ENCODE measurements around the gene EGLN1. TPM values are rescaled to one million over a fixed set of nuclear protein-coding genes. Genes with fewer than 3 reads are reported as not detected.

The EGLN1 gene
- total and polyA plus RNA-seq, 2 of the 8 experiments (the other 6 are each of a cell fraction or from before 2014, with no cell fraction given), result 4.0 to 6.4 TPM

DNA sequence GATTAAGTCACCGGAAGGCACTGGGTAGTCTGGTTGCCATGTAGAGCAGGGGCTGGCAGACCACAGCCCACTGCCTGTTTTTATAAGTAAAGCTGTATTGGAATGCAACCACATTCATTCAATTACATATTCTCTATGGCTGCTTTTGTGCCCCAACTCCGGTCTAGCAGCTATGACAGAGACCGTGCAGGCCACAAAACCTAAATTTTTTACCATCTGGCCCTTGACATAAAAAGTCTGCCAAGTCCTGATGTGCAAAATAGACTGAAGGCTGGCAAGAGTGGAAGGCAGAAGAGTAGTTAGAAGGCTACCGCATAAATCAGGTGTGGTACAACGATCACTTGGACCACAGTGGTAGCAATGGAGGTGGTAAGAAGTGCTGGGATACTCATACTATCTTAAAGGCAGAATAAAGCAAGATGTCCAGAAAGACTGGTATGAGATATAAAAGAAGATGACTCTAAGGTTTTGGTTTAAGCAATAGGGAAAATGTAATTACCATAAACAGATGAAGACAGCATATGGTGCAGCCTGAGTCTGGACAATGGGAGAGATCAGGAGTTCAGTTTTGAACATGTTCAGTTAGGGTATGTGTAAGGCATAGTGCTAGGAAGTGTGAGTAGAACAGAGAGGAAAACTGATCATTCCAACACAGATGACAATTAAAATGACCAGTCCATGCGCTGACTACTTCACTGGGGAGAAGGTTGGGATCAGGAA, 37.2 kb downstream of the EGLN1 start:
- Histone ChIP-seq H4K91ac (replicated peaks; ENCODE audit: insufficient read length, low read length) (no peak overlapping the region), H4K20me1 (replicated peaks in 1 of 2; ENCODE audit: control insufficient read depth in 1 of 2, insufficient read depth in 2 of 2, low read length in 2 of 2) (no peaks in the 10 kb centered on the region), H3K27me3 (replicated peaks in 1 of 4; ENCODE audit: control insufficient read depth in 3 of 4, extremely low read depth in 1 of 4, insufficient read depth in 3 of 4, low read length in 3 of 4) (no peaks in the 10 kb centered on the region), H2BK12ac (ENCODE audit: low read depth, low read length) (no peak overlapping the region), H2BK5ac (ENCODE audit: low read depth, low read length) (no peak overlapping the region), H2BK20ac (ENCODE audit: low read length) (no peak overlapping the region), H3K4me2 (ENCODE audit: insufficient read depth in 1 of 2, low read depth in 2 of 2, low read length in 2 of 2) (no peak overlapping the region), H3K4me1 (replicated peaks in 1 of 4; ENCODE audit: control insufficient read depth in 3 of 4, insufficient read depth in 4 of 4, low read length in 3 of 4) (no peaks in the 10 kb centered on the region), H2AK5ac (ENCODE audit: low read depth, low read length) (no peak overlapping the region), H3K4ac (replicated peaks; ENCODE audit: insufficient read length, low read depth, low read length) (no peak overlapping the region), H4K8ac (ENCODE audit: extremely low read depth, insufficient read depth, low read length) (no peak overlapping the region), H3K9me3 (ENCODE audit: insufficient read depth in 2 of 2, low read depth in 1 of 2, low read length in 1 of 2) (no peaks in the 10 kb centered on the region), H3K4me3 (ENCODE audit: extremely low read depth in 1 of 4, insufficient read depth in 2 of 4, low read depth in 3 of 4, low read length in 4 of 4) (no peak overlapping the region), H2AFZ (ENCODE audit: low read length) (no peak overlapping the region), H3K79me1 (ENCODE audit: low read depth, low read length) (no peaks in the 10 kb centered on the region), H3K36me3 (ENCODE audit: control insufficient read depth in 2 of 4, insufficient read depth in 4 of 4, low read length in 3 of 4) (no peaks in the 10 kb centered on the region), H3K23me2 (ENCODE audit: low read depth, low read length) (no peaks in the 10 kb centered on the region), H4K5ac (ENCODE audit: insufficient read length, low read depth, low read length) (no peak overlapping the region), H3K79me2 (ENCODE audit: control insufficient read depth in 1 of 2, insufficient read depth in 2 of 2, low read length in 2 of 2) (no peaks in the 10 kb centered on the region), H3K27ac (ENCODE audit: low read depth, low read length) (no peak overlapping the region), H2BK120ac (replicated peaks; ENCODE audit: low read depth, low read length) (no peak overlapping the region), H3K9ac (replicated peaks in 1 of 4; ENCODE audit: extremely low read depth in 1 of 4, low read depth in 3 of 4, low read length in 3 of 4) (no peak overlapping the region), H3K18ac (ENCODE audit: extremely low read depth, low read length) (no peak overlapping the region), H3K14ac (ENCODE audit: insufficient read length) (no peak overlapping the region), H2BK15ac (ENCODE audit: low read length) (no peak overlapping the region), H3K23ac (ENCODE audit: insufficient read length) (no peak overlapping the region), H3K56ac (replicated peaks; ENCODE audit: insufficient read length, low read depth, low read length) (no peak overlapping the region)
- CTCF ChIA-PET (ENCODE audit: partially characterized antibody), result interaction anchor here (0.6 to 1.4 kb wide), 2 partner anchors 15 to 168 kb away, joined by 3 to 4 read pairs; no protein-coding TSS in a partner anchor
- POLR2A ChIA-PET (ENCODE audit: partially characterized antibody), result no interaction called here
- no peak for DNase-seq (ENCODE audit: low read depth in 1 of 2, low spot score in 2 of 2)
- no peak for FAIRE-seq
- WGBS, 2 experiments (ENCODE audit: extremely low coverage in 1 of 2, insufficient coverage in 1 of 2, insufficient read length in 1 of 2, insufficient replicate concordance in 2 of 2, low coverage in 1 of 2, low lambda C conversion rate in 2 of 2, missing lambda C conversion rate in 1 of 2), result 90% methylated on average over 6 of the region's 6 CpGs; no CpG with 5 or more reads in 1 of the 2 experiments
- TF ChIP-seq RXRA (IDR thresholded peaks at IDR 0.05; ENCODE audit: insufficient read depth, low read depth, low read length) (no peak), CHD2 (IDR thresholded peaks at IDR 0.05; ENCODE audit: low read length) (no peak), POLR2A (IDR thresholded peaks at IDR 0.05; ENCODE audit: control extremely low read depth in 1 of 2, low read depth in 2 of 2, low read length in 2 of 2) (no peak), TCF12 (IDR thresholded peaks at IDR 0.05; ENCODE audit: low read depth, low read length) (no peak), BCL11A (IDR thresholded peaks at IDR 0.05; ENCODE audit: low read depth in 2 of 2, low read length in 2 of 2) (no peak), SAP30 (IDR thresholded peaks at IDR 0.05; ENCODE audit: insufficient read depth, insufficient replicate concordance, low read length) (no peak)
- TF ChIP-seq, protein P1, sequence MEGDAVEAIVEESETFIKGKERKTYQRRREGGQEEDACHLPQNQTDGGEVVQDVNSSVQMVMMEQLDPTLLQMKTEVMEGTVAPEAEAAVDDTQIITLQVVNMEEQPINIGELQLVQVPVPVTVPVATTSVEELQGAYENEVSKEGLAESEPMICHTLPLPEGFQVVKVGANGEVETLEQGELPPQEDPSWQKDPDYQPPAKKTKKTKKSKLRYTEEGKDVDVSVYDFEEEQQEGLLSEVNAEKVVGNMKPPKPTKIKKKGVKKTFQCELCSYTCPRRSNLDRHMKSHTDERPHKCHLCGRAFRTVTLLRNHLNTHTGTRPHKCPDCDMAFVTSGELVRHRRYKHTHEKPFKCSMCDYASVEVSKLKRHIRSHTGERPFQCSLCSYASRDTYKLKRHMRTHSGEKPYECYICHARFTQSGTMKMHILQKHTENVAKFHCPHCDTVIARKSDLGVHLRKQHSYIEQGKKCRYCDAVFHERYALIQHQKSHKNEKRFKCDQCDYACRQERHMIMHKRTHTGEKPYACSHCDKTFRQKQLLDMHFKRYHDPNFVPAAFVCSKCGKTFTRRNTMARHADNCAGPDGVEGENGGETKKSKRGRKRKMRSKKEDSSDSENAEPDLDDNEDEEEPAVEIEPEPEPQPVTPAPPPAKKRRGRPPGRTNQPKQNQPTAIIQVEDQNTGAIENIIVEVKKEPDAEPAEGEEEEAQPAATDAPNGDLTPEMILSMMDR (IDR thresholded peaks at IDR 0.05; ENCODE audit: control extremely low read depth in 1 of 3, insufficient read depth in 1 of 3, low read depth in 1 of 3, low read length in 3 of 3), result no peak
- TF ChIP-seq, protein P2, sequence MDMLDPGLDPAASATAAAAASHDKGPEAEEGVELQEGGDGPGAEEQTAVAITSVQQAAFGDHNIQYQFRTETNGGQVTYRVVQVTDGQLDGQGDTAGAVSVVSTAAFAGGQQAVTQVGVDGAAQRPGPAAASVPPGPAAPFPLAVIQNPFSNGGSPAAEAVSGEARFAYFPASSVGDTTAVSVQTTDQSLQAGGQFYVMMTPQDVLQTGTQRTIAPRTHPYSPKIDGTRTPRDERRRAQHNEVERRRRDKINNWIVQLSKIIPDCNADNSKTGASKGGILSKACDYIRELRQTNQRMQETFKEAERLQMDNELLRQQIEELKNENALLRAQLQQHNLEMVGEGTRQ (IDR thresholded peaks at IDR 0.05; ENCODE audit: low read length), result no peak
- TF ChIP-seq, protein P3, sequence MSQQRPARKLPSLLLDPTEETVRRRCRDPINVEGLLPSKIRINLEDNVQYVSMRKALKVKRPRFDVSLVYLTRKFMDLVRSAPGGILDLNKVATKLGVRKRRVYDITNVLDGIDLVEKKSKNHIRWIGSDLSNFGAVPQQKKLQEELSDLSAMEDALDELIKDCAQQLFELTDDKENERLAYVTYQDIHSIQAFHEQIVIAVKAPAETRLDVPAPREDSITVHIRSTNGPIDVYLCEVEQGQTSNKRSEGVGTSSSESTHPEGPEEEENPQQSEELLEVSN (IDR thresholded peaks at IDR 0.05), result no peak

All from H1 (cell line).